ENCODE results near the gene HDLBP.

Gene HDLBP

GRCh38 chr2:241226723-241227572 is 88.5 kb downstream of the HDLBP start:
- DNase-seq = no peak

GRCh38 chr2:241225983-241226382 is 89.5 kb downstream of the HDLBP start:
- no peak for DNase-seq

DNA sequence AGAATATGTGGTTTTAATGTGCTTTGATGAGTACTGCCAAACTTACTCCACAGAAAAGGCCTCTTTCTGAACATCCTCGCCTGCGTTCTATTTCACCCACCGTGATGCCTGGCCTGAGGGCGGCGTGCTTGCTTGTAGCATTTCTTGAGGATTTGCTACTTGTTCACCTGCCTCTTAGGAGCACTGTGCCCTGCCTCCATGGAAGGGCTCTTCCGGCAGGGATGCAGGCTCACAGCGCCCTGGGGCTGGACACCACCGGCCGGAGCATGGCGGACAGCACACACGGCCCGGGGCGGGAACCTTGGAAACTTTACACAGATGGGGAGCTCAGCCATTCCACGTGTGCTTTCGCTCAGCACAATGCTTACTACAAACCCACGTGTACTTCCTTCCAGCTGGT is 89.9 kb downstream of the HDLBP start:
- DNase-seq = no peak

DNA sequence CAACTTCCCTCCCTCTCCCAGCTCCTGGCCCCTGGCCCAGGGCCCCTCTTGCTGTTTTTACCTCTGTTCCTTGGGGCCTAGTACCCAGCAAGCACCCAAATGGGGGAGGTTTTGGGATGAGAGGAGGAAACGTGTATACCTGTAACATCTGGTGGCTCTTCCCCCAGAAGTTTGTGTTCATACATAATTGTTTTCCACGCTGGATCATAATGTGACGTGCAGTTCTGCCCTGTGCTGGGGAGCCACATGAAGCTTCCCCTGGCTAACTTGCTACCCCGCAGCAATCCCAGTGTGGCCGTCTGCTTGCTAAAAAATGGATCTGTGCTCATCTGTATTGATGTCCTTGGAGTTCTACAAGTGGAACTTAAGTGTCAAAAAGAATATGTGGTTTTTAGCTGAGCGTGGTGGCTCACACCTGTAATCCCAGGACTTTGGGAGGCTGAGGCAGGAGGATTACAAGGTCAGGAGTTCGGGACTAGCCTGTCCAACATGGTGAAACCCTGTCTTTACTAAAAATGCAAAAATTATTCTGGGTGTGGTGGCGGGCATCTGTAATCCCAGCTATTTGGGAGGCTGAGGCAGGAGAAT is 90.5 kb downstream of the HDLBP start:
- no peak for DNase-seq

- peak; percentile 71 for DNase-seq
These were observed 91.2 kb downstream of the HDLBP start for GRCh38 chr2:241224018-241224850.

DNA sequence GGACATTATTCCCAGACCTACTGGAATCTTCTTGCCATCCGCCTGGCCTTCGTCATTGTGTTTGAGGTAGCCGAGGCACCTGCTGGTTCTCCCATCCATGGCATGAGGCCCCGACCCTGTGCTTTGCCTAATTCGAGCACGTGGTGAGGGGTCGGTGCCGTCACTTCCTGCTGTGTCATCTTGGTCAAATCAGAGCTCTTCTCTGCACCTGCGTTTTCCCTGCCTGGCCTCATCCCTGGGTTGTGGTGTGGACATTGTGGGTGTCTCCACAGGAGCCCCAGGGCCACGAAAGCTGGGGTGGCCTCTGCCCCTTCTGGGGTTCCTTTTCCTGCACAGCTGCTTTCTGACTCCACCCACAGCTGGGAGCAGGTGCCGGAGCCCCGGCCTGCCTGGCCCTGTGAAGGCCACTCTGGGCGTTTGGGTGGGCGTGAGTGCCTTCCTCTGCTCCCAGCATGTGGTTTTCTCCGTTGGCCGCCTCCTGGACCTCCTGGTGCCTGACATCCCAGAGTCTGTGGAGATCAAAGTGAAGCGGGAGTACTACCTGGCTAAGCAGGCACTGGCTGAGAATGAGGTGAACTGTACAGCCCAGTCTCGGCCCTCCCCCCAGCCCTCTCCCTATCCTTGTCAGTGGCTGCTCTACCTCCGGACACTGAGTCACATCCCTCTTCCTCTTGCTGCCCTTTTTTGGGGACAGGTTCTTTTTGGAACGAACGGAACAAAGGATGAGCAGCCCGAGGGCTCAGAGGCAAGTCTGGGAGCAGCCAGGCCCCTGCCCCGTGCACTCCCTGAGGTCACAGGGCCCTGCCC is 92.1 kb downstream of the HDLBP start:
- DNase-seq = no peak

DNA sequence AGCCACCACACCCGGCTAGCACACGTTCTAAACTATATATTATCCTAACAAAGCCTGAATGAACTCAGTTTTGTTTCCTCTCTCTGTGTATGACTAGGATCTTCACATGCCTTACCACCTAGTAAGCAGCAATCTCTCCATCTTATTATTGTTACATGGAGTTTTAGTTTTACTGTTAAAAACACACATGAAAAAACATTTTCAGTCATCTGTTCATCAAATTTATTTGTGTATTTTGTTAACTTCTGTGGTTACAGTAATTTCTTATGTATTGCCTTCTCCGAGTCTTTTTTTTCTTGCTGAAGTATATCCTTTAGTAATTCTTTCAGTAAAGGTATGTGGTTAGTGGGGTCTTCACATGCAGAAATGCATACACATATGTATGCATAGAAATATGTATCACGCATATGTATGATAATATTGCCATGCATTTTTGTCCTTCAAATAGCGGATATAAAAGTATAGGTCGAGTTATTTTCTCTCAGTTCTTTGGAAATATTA is 95.6 kb downstream of the HDLBP start:
- DNase-seq = no peak

GRCh38 chr2:241219030-241219382 is 96.5 kb downstream of the HDLBP start:
- DNase-seq = no peak

GRCh38 chr2:241218131-241219029 is 97.1 kb downstream of the HDLBP start:
- peak; percentile 58 for DNase-seq

DNA sequence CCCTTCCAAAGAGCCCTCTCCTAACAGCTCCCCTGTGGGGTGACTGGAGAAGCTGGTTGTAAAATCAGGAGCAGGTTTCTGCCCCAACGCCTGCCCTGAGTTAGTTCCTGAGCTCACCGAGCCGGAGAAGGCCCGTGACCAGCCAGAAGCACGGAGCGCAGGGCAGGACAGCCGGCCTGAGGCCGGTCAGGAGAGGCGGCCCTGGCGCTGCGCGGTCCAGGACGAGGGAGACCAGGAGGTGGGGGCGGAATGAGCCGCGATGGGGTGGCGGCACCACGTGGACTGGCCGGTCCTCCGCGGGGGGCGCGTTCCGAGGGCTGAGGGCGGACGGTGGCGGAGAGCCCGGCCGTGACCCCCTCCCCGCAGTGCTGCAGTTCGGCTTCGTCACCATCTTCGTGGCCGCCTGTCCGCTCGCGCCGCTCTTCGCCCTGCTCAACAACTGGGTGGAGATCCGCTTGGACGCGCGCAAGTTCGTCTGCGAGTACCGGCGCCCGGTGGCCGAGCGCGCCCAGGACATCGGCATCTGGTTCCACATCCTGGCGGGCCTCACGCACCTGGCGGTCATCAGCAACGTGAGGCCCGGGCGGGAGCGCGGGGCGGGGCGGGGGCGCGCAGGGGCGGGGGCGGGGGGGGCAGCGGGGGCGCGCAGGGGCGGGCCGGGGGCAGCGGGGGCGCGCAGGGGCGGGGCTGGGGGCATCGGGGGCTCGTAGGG is 98.0 kb downstream of the HDLBP start:
- DNase-seq = peak; percentile 90

- DNase-seq = peak; percentile 46
These were observed 99.2 kb downstream of the HDLBP start for GRCh38 chr2:241216211-241216761.

DNA sequence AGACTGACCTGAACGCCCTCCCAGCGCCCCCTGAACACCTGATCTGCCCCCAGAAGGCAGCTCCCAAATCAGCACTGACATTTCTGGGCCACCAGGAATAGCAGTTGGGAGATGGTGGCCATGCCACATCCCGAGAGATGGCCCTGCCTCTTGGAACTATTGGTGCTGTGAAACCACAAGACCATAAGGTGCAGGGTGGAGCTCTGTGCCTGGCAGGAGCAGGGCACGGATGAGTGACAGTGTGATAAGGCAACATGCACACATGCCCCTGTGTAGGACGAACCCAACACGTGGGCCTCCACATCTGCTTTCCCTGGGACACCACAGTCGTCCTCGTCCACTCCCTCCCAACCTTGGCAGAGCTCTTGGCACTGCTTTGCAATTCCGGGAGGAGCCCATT is 100.1 kb downstream of the HDLBP start:
- DNase-seq = no peak

- no peak for DNase-seq
These were observed 100.7 kb downstream of the HDLBP start for GRCh38 chr2:241214766-241215165.

- no peak for DNase-seq
These were observed 101.3 kb downstream of the HDLBP start for GRCh38 chr2:241214209-241214608.

GRCh38 chr2:241213567-241213966 is 101.9 kb downstream of the HDLBP start:
- DNase-seq = no peak

- DNase-seq = no peak
These were observed 102.4 kb downstream of the HDLBP start for GRCh38 chr2:241213041-241213440.

DNA sequence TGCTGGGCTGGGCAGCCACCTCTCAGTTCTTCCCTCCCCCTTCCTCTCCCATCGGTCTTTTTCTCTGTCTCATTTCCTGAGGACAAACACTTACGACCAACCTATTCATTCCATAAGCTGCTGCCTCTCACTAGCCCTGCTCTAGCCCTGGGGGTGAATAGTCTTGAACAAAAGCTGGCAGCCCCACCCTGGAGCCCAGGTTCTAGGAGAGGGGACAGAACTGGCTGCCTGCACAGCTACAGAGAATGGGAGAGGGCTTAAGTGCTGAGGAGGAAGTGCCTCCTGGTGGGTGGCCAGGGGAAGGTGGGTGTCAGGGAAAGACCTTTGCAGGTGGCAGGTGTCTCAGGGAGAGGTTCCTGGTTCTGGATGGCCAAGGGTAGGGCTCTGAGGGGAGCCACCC is 104.2 kb downstream of the HDLBP start:
- DNase-seq = no peak

DNA sequence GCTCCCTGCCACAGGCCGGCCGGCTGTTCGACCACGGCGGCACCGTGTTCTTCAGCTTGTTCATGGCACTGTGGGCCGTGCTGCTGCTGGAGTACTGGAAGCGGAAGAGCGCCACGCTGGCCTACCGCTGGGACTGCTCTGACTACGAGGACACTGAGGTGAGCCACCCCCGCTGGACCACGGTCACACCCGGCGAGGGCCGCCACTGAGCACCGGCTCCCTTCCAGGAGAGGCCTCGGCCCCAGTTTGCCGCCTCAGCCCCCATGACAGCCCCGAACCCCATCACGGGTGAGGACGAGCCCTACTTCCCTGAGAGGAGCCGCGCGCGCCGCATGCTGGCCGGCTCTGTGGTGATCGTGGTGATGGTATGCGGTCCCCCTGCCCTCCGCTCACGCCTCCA is 106.2 kb downstream of the HDLBP start:
- DNase-seq = no peak

DNA sequence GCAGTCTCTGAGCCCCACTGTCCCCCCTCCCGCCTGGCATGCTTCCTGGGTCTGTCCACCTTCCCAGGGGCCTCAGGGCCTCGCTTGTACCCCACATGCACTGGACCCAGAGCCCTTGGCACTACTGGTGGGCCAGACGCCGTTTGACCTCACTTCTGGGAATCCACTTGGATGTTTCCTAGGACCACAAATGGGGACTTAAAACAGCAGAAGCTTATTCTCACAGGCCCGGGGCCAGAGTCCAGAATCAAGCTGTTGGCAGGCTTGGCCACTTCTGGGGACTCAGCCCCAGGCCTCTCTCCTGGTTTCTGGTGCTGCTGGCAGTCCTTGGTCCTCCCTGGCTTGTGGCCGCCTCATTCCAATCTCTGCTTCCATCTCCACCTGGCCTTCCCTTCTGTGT is 107.4 kb downstream of the HDLBP start:
- no peak for DNase-seq

DNA sequence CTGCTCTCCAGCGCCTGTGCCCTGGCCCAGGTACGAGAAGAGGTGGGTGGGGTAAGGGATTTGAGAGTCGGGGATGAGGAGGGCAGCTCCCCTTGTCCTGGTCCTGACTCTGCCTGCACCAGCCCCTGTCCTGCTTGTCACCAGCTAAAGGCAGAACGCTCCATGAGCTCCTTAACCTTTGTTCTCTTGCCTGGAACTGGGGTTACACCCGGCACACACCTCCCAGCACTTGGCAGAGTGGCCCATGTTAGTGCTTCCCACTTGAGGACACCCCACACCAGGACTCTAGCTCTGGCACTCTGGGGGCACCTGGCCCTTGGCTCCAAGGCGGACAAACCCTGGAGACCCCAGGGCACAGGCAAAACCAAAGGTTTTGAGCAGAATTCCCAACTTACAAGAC is 107.8 kb downstream of the HDLBP start:
- no peak for DNase-seq

- no peak for DNase-seq
These were observed 108.3 kb downstream of the HDLBP start for GRCh38 chr2:241207151-241207550.

Measured in retina (tissue), 1 donor.